RPMI8226 (cell line): ENCODE results near the gene RCOR3.
"Not testable (repeated sequence)": the region's sequence is repeated elsewhere in the genome, so short reads cannot be mapped to it uniquely, and the experiment has no call there.

Experiments
- DNase-seq: peaks from one replicate; pipeline ENCODE4 v3.0.0-alpha.2; 2015

Gene RCOR3

GRCh38 chr1:211260141-211261107 is 1.3 kb downstream of the RCOR3 start:
- DNase-seq = peak; percentile 89

GRCh38 chr1:211261229-211261628 is 2.1 kb downstream of the RCOR3 start:
- no peak for DNase-seq

DNA sequence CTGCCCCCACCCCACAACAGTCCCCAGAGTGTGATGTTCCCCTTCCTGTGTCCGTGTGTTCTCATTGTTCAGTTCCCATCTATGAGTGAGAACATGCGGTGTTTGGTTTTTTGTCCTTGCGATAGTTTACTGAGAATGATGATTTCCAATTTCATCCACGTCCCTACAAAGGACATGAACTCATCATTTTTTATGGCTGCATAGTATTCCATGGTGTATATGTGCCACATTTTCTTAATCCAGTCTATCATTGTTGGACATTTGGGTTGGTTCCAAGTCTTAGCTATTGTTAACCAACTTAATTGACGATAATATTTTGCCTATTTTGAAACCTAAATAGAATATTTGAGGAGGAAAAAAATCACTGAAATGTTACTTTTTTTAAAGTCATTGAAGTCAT is 3.9 kb downstream of the RCOR3 start:
- not testable (repeated sequence) for DNase-seq

- no peak for DNase-seq
Measured at GRCh38 chr1:211267204-211267857, 8.2 kb downstream of the RCOR3 start.

DNA sequence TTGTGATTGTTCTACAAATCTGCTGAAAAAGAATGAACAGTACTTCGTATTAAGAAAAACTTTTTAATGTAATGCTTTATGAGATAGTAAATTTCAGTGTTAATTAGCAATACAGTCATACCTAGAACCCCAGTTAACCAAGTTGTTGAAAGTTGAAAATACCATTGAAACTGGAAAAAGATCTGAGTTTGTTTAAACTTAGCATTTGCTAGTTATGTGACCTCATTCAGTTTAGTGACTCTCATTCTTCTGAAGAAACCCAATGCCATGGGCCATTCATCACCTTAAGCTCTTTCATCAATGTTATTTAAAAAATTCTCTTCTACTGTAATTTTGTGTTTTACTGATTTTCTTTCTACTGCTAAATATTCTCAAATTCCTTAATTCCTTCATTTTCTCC is 20.2 kb downstream of the RCOR3 start:
- no peak for DNase-seq

DNA sequence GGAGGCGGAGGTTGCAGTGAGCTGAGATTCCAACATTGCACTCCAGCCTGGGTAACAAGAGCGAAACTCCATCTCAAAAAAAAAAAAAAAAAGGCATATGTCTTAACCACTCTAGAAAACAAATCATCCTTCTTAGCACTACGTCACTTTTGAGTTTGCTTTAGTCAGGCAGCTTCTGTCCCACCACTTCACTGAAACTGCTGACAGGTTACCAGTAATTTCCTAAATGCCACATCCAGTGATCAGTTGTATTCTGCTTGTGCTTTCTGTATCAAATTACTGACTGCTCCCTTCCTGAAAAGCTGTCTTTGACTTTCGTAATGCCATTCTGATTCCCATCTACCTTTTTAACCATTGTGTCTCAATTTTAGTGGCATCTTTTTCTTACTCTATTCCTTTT is 21.7 kb downstream of the RCOR3 start:
- no peak for DNase-seq

DNA sequence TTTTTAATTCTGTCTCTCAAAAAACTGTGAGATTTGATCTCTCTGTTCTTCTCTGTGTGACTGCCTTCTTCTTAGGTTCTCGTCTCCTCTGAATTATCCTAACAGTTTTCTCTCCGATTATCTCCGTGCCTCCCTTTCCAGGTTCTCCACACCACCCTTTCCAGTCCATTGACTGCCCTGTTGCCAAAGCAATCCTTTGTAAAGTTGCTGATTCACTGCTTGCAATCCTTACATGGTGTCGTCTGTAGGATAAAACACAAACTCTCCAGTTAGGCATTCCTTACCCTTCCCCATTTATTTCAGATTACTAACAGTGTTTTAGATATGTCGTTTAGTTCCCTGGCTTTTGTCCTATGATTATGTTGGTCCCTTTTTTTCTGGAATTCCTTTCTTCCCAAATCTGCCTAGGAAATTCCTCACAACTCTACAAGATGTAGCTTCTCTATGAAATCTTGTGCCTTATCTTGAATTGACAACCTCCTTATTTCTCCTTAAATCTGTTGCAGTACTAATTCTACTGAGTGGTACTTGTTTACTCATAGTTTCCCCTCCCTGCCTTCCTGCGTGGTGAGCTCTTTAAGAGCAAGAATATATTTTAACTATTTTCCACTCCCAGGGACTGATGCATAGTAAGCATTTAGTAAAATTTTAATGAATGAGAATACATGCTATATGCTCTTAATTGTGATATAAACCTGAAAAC is 22.3 kb downstream of the RCOR3 start:
- no peak for DNase-seq

- no peak for DNase-seq
Measured at GRCh38 chr1:211282023-211282373, 22.8 kb downstream of the RCOR3 start.

DNA sequence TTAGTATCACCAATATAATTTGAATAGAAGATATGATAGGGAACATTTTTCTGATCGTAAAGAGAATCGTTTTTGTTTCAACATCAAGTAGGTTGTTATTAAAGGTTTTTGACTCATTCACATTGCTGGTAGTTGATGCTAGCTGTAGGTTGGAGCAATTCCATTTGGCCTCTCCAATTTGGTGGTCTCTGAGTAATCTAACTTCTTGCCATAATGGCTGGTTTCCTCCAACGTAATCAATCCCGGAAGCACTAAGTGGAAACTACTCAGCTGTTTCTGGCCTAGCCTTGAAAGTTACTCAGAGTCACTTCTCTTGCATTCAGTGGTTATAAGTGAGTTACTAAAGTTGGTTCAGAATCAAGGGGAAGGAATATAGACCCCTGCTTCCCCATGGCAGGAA is 26.0 kb downstream of the RCOR3 start:
- no peak for DNase-seq

- DNase-seq = peak; percentile 94
Measured at GRCh38 chr1:211287218-211287617, 28.1 kb downstream of the RCOR3 start.

DNA sequence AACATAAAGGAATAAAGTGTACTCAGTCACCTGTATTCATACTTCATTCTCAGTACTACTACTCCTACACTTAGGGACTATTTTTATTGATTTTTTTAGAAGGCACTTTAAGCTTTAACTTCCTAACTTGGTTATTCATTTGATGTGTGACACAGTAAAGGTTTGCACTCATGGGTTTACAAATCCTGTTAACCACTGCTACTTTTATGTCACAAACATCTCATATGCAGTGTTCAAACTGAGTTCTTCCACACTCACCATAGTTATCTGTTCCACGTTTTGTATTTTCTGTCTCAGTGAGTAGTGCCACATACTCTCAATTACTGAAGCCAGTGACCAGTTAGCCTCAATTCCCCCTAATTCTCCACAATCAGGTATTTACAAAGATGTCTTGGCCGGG is 33.2 kb downstream of the RCOR3 start:
- no peak for DNase-seq

GRCh38 chr1:211296396-211296795 is 37.2 kb downstream of the RCOR3 start:
- no peak for DNase-seq

GRCh38 chr1:211305044-211305443 is 45.9 kb downstream of the RCOR3 start:
- no peak for DNase-seq

GRCh38 chr1:211309617-211310016 is 50.5 kb downstream of the RCOR3 start:
- no peak for DNase-seq

DNA sequence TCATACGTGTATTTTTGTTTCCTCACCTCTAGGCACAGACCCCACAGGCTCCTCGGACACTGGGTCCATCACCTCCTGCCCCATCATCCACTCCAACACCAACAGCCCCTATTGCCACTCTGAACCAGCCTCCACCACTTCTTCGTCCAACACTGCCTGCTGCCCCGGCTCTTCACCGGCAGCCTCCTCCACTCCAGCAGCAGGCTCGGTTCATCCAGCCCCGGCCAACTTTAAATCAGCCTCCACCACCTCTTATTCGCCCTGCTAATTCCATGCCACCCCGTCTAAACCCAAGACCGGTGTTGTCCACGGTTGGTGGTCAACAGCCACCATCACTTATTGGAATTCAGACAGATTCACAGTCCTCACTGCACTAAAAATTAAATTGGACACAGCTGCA is 54.2 kb downstream of the RCOR3 start:
- DNase-seq = no peak

- DNase-seq = no peak
Measured at GRCh38 chr1:211318576-211319280, 59.6 kb downstream of the RCOR3 start.

GRCh38 chr1:211319892-211320291 is 60.7 kb downstream of the RCOR3 start:
- DNase-seq = no peak

DNA sequence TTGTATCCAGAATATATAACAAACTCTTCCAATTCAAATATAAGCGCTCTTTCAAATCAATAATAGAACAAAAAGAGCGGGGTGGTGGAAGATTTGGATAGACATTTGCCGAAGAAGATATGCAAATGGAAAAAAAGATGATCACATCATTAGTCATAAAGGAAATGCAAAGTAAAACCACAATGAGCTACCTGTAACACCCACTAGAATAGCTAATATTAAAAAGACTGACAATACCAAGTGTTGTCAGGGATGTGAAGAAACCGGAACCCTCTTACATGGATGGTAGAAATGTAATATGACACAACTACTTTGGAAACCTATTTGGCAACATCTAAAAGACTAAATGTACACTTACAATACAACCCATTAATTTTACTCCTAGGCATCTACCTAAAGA is 61.8 kb downstream of the RCOR3 start:
- no peak for DNase-seq

DNA sequence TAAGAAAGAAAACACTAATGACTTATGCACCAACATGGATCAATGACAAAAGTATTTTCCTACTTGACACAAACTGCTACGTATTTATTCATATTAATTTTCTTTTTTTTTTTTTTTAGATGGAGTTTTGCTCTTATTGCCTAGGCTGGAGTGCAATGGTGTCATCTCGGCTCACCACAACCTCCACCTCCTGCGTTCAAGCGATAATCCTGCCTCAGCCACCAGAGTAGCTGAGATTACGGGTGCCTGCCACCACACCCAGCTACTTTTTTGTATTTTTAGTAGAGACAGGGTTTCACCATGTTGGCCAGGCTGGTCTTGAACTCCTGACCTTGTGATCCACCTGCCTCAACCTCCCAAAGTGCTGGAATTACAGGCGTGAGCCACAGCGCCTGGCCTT is 62.5 kb downstream of the RCOR3 start:
- DNase-seq = not testable (repeated sequence)

DNA sequence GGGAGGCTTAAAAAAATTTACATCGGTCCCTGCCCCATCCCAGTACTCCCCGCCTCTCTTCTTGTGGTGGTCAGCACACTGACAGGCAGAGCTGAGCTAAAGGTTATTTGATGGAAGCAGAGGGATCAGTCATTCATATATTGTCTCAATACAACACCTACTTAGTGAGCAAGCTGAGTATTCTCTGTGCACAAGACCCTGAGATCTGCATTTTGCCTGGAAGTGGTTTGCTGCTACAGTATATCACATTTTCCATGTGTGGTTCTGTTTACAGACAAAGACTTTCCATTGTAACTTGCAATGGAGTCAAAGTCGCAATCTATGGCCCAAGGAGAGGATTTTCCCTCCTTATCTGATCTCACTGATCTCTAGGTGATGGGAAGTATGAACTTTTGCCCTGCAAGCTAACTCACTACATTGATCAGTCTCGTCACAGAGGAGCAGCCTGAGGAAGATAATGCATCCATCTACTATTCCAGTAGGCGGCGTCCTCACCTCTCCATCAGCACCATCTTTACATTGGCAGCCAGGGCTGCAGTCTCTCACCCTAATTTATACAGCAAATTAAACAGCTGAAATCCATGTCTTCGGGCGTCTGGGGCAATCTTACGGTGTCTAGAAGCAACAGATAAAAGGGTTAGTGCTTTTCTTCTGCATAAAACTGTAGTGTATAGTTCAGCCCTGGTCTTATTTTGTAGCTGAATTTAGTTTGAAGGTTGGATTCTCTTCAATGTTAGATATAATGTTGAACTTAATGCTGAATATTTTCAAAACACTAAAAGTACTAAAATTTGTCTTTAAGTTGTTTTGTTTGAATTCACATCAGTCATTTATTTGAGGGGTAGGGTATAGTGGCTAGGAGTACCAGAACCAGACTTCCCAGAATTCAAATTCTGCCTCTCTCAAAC is 64.2 kb downstream of the RCOR3 start:
- DNase-seq = peak; percentile 84

DNA sequence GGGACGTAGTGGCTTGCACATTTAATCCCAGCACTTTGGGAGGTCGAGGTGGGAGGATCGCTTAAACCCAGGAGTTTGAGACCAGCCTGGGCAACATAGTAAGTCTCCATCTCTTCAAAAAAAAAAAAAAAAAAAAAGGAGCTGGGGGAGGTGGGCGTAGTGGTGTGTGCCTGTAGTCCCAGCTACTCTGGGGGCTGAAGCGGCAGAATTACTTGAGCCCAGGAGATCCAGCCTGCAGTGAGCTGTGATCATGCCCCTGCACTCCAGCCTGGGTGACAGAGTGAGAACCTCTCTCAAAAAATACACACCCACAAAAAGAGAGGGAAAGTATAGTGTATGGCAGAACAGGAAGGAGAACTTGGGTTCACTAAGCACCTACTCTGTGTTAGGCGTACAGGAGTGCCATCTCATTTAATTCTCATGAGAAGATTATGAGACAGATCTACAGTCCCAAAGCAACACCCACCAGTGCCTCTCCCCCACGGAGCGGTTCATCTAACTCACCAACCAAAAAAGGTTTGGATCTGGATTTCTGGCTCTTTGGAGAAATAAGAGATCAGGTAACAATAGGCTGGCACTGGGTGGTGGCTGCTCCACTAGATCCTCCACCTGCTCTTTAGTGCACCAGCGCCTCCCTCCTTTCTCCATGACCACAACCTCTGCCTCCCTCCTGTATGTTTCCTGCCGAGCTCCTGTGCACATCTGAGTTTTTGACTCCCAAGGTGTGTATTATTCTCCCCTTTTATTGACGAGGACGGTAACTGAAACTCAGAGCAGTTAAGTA is 66.0 kb downstream of the RCOR3 start:
- DNase-seq = no peak
